ENCODE results near the gene RANBP2. TPM values are rescaled to one million over a fixed set of nuclear protein-coding genes. Genes with fewer than 3 reads are reported as not detected.
"Not testable (repeated sequence)": the region's sequence is repeated elsewhere in the genome, so short reads cannot be mapped to it uniquely, and the experiment has no call there.

Gene RANBP2
- total and polyA plus RNA-seq, 2 experiments from 2014 or later = 9.6 to 72.9 TPM

DNA sequence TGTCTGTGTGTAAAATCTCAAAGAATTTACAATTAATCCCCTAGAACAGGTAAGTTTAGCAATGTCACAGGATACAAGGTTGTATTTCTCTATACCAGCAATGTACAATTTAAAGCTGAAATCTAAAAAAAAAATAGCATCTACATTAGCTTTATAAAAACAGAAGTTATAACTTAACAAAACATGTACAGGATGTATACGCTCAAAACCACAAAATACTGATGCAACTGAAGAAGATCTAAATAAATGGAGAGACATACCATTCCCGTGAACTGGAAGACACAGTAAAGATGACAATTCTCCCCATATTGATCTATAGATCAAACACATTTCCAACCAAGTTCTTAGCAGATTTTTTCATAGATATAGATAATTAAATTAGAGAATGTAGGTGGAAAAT, 17.5 kb upstream of the RANBP2 start:
- H3K79me2 ChIP-seq = no peaks in the 10 kb centered on the region
- no peak for DNase-seq (ENCODE audit: low spot score)
- TF ChIP-seq EZH2 (IDR thresholded peaks at IDR 0.05; ENCODE audit: borderline replicate concordance) (no peak), CTCF (IDR thresholded peaks at IDR 0.05; ENCODE audit: poor library complexity) (no peak), EZH2phosphoT487 (IDR thresholded peaks at IDR 0.05; ENCODE audit: low read depth, severe bottlenecking, unreplicated experiment) (no peak)
- no peak overlapping the region for H3K27ac ChIP-seq
- H3K36me3 ChIP-seq (replicated peaks; ENCODE audit: insufficient read depth, low read depth) = no peaks in the 10 kb centered on the region
- no peak overlapping the region for H3K4me3 ChIP-seq
- H2AFZ ChIP-seq = no peak overlapping the region
- H3K4me1 ChIP-seq (ENCODE audit: insufficient read depth) = no peaks in the 10 kb centered on the region
- 84% methylated on average over 2 of the region's 2 CpGs for WGBS (ENCODE audit: low lambda C conversion rate, missing lambda C conversion rate)
- H3K9me2 ChIP-seq (replicated peaks; ENCODE audit: insufficient read depth) = no peaks in the 10 kb centered on the region
- no peaks in the 10 kb centered on the region for H4K20me1 ChIP-seq (ENCODE audit: insufficient read depth, poor library complexity, severe bottlenecking)
- H3K9me3 ChIP-seq (ENCODE audit: low read depth) = no peaks in the 10 kb centered on the region
- H3K27me3 ChIP-seq = no peaks in the 10 kb centered on the region
- H3K4me2 ChIP-seq = no peak overlapping the region

GRCh38 chr2:108704871-108705270, 14.4 kb upstream of the RANBP2 start:
- TF ChIP-seq EZH2 (IDR thresholded peaks at IDR 0.05; ENCODE audit: borderline replicate concordance) (no peak), CTCF (IDR thresholded peaks at IDR 0.05; ENCODE audit: poor library complexity) (no peak), EZH2phosphoT487 (IDR thresholded peaks at IDR 0.05; ENCODE audit: low read depth, severe bottlenecking, unreplicated experiment) (no peak)
- H3K9me2 ChIP-seq (replicated peaks; ENCODE audit: insufficient read depth) = no peaks in the 10 kb centered on the region
- H4K20me1 ChIP-seq (ENCODE audit: insufficient read depth, poor library complexity, severe bottlenecking) = no peaks in the 10 kb centered on the region
- no peak overlapping the region for H2AFZ ChIP-seq
- no peak overlapping the region for H3K4me2 ChIP-seq
- WGBS (ENCODE audit: low lambda C conversion rate, missing lambda C conversion rate) = 85% methylated on average over 1 of the region's 1 CpG
- H3K4me1 ChIP-seq (ENCODE audit: insufficient read depth) = no peaks in the 10 kb centered on the region
- no peak for DNase-seq (ENCODE audit: low spot score)
- no peaks in the 10 kb centered on the region for H3K9me3 ChIP-seq (ENCODE audit: low read depth)
- H3K36me3 ChIP-seq (replicated peaks; ENCODE audit: insufficient read depth, low read depth) = no peaks in the 10 kb centered on the region
- H3K4me3 ChIP-seq = no peak overlapping the region
- H3K27ac ChIP-seq = no peak overlapping the region
- no peaks in the 10 kb centered on the region for H3K27me3 ChIP-seq
- no peaks in the 10 kb centered on the region for H3K79me2 ChIP-seq

DNA sequence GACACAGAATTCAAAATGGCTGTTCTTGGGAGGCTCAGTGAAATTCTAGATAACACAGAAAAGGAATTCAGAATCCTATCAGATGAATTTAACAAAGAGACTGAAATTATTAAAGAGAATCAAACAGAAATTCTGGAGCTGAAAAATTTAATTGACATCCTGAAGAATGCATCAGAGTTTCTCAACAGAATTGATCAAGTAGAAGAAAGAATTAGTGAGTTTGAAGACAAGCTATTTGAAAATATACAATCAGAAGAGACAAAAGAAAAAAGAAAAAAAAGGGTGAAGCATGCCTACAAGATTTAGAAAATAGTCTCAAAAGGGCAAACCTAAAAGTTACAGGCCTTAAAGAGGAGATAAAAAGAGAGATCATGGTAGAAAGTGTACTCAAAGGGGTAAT, 12.0 kb upstream of the RANBP2 start:
- H2AFZ ChIP-seq = no peak overlapping the region
- H3K27me3 ChIP-seq = no peaks in the 10 kb centered on the region
- no peak overlapping the region for H3K4me2 ChIP-seq
- H3K9me3 ChIP-seq (ENCODE audit: low read depth) = no peaks in the 10 kb centered on the region
- no peaks in the 10 kb centered on the region for H3K4me1 ChIP-seq (ENCODE audit: insufficient read depth)
- no peak overlapping the region for H3K27ac ChIP-seq
- no peak for TF ChIP-seq EZH2 (IDR thresholded peaks at IDR 0.05; ENCODE audit: borderline replicate concordance)
- no peaks in the 10 kb centered on the region for H3K36me3 ChIP-seq (replicated peaks; ENCODE audit: insufficient read depth, low read depth)
- no peaks in the 10 kb centered on the region for H3K79me2 ChIP-seq
- H4K20me1 ChIP-seq (ENCODE audit: insufficient read depth, poor library complexity, severe bottlenecking) = no peaks in the 10 kb centered on the region
- H3K9me2 ChIP-seq (replicated peaks; ENCODE audit: insufficient read depth) = no peaks in the 10 kb centered on the region
- DNase-seq (ENCODE audit: low spot score) = no peak
- no peak overlapping the region for H3K4me3 ChIP-seq

- not testable (repeated sequence) for H4K20me1 ChIP-seq (ENCODE audit: insufficient read depth, poor library complexity, severe bottlenecking); H3K9me3 ChIP-seq (ENCODE audit: low read depth); H3K27ac ChIP-seq; H3K4me3 ChIP-seq; H3K36me3 ChIP-seq (replicated peaks; ENCODE audit: insufficient read depth, low read depth); H3K4me2 ChIP-seq; DNase-seq (ENCODE audit: low spot score); H3K4me1 ChIP-seq (ENCODE audit: insufficient read depth); H3K27me3 ChIP-seq; H2AFZ ChIP-seq; H3K9me2 ChIP-seq (replicated peaks; ENCODE audit: insufficient read depth)
- WGBS (ENCODE audit: low lambda C conversion rate, missing lambda C conversion rate) = 63% methylated on average over 6 of the region's 6 CpGs
- peaks cover 20% of the 10 kb centered on the region for H3K79me2 ChIP-seq
These were observed 2.3 kb upstream of the RANBP2 start for GRCh38 chr2:108716971-108717370.

DNA sequence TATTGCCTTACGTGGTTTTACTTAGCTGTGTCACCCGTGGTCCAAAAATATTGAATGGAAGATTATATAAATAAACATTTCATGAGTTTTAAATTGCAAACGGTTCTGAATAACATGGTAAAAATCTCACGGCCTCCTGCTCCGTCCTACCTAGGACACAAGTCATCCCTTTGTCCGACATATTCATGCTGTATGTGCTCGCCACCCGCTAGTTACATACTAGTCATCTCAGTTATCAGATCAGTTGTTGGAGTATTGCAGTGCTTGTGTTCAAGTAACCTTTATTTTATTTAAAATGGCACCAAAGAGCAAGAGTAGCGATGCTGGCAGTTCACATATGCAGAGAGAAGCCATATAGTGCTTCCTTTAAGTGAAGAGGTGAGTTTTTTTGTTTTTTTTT, 6.8 kb downstream of the RANBP2 start:
- H4K20me1 ChIP-seq (ENCODE audit: insufficient read depth, poor library complexity, severe bottlenecking) = peaks cover 47% of the 10 kb centered on the region
- H3K79me2 ChIP-seq = peaks cover 76% of the 10 kb centered on the region
- WGBS (ENCODE audit: low lambda C conversion rate, missing lambda C conversion rate) = 78% methylated on average over 9 of the region's 9 CpGs

DNA sequence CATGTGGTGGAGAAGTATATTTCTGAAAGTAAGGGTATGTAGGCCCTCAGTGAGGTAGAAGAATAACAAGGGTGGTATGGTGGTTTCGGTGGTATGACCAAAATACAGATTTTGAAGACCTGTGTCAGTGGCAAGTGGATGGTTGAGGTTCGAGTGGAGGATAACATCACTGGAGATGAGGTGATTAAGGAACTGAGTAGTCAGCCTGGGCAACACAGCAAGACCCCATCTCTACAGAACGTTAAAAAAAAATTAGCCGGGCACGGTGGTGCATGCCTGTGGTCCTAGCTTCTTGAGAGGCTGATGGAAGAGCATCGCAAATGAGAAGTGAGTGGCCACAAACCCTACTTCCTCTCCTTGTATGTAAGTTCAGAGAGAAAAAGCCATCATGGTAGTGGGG, 15.4 kb downstream of the RANBP2 start:
- H3K4me2 ChIP-seq; H3K4me1 ChIP-seq (ENCODE audit: insufficient read depth): not testable (repeated sequence)

More for the DNA sequence above, 6.8 kb downstream of the RANBP2 start:
- not testable (repeated sequence) for H3K4me1 ChIP-seq (ENCODE audit: insufficient read depth); H3K4me3 ChIP-seq; H3K27me3 ChIP-seq; DNase-seq (ENCODE audit: low spot score); H3K9me3 ChIP-seq (ENCODE audit: low read depth); H3K4me2 ChIP-seq; H2AFZ ChIP-seq; H3K9me2 ChIP-seq (replicated peaks; ENCODE audit: insufficient read depth); H3K36me3 ChIP-seq (replicated peaks; ENCODE audit: insufficient read depth, low read depth)
- peak overlapping the region; percentile 20 for H3K27ac ChIP-seq

DNA sequence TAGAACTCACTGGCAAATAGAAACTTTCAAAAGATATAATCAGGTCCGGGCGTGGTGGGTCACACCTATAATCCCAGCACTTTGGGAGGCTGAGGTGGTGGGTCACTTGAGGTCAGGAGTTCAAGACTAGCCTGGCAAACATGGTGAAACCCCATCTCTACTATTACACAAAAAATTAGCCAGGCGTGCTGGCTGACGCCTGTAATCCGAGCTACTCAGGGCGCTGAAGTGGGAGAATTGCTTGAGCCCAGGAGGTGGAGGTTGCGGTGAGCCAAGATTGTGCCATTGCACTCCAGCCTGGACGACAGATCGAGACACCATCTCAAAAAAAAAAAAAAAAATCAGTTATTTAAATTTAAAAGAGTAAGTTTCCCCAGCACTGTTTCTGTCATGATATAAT, 38.7 kb downstream of the RANBP2 start:
- WGBS (ENCODE audit: low lambda C conversion rate, missing lambda C conversion rate) = 97% methylated on average over 9 of the region's 9 CpGs
- not testable (repeated sequence) for H3K36me3 ChIP-seq (replicated peaks; ENCODE audit: insufficient read depth, low read depth); H3K27ac ChIP-seq

More for the DNA sequence above, 15.4 kb downstream of the RANBP2 start:
- not testable (repeated sequence) for H3K27ac ChIP-seq; H2AFZ ChIP-seq; H3K9me3 ChIP-seq (ENCODE audit: low read depth); DNase-seq (ENCODE audit: low spot score); H3K27me3 ChIP-seq; H3K9me2 ChIP-seq (replicated peaks; ENCODE audit: insufficient read depth); H3K4me3 ChIP-seq; H4K20me1 ChIP-seq (ENCODE audit: insufficient read depth, poor library complexity, severe bottlenecking); H3K36me3 ChIP-seq (replicated peaks; ENCODE audit: insufficient read depth, low read depth)
- 94% methylated on average over 6 of the region's 6 CpGs for WGBS (ENCODE audit: low lambda C conversion rate, missing lambda C conversion rate)
- H3K79me2 ChIP-seq = peaks cover 22% of the 10 kb centered on the region

More for the DNA sequence above, 38.7 kb downstream of the RANBP2 start:
- H3K4me3 ChIP-seq; H3K27me3 ChIP-seq; H3K9me3 ChIP-seq (ENCODE audit: low read depth); H3K4me2 ChIP-seq; DNase-seq (ENCODE audit: low spot score); H3K9me2 ChIP-seq (replicated peaks; ENCODE audit: insufficient read depth); H3K79me2 ChIP-seq; H3K4me1 ChIP-seq (ENCODE audit: insufficient read depth); H2AFZ ChIP-seq; H4K20me1 ChIP-seq (ENCODE audit: insufficient read depth, poor library complexity, severe bottlenecking): not testable (repeated sequence)
